ENCODE results near the gene FLAD1.

The FLAD1 gene

DNA sequence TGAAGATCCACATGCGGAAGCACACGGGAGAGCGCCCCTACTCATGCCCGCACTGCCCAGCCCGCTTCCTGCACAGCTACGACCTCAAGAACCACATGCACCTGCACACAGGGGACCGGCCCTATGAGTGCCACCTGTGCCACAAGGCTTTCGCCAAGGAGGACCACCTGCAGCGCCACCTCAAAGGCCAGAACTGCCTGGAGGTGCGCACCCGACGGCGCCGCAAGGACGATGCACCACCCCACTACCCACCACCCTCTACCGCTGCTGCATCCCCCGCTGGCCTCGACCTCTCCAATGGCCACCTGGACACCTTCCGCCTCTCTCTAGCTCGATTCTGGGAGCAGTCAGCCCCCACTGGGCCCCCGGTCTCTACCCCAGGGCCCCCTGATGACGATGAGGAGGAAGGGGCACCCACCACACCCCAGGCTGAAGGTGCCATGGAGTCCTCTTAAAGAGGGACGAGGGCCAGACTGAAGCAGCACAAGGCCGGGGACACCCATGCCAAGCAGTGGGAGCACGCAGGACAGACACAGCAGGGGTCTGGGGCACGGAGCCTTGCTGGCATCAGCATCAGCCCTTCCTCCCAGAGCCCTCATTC is 33.2 kb downstream of the FLAD1 start:
- no peak for DNase-seq (ENCODE audit: low read depth in 2 of 2)

- DNase-seq (ENCODE audit: low read depth in 2 of 2): peak; percentile 83 to 87
Observed at GRCh38 chr1:155017041-155017945, 34.1 kb downstream of the FLAD1 start.

DNA sequence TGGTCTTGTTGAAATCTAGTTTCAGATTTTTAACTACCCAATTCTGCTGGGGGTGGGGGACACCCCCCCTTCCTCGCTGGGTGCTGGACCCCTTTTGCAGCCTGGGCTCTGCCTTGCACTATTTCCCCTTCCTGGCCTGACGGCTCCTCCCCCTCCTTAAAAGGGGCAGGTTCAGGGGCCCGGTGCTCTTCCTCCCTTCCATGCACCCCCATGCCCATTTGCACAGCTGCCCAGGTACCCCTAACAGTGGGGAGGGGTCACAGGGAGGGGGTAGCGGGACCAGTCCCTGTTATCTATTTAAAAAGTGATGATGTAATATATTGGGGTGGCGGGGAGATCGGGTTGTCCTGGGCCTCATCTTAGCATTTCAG is 34.8 kb downstream of the FLAD1 start:
- no peak for DNase-seq (ENCODE audit: low read depth in 2 of 2)

- no peak for DNase-seq (ENCODE audit: low read depth in 2 of 2)
Observed at GRCh38 chr1:155018617-155019348, 35.6 kb downstream of the FLAD1 start.

GRCh38 chr1:155019377-155020245 is 36.5 kb downstream of the FLAD1 start:
- no peak for DNase-seq (ENCODE audit: low read depth in 2 of 2)

- DNase-seq (ENCODE audit: low read depth in 2 of 2): no peak
Observed at GRCh38 chr1:155022136-155022926, 39.2 kb downstream of the FLAD1 start.

- DNase-seq (ENCODE audit: low read depth in 2 of 2): no peak
Observed at GRCh38 chr1:155022927-155023236, 39.7 kb downstream of the FLAD1 start.

GRCh38 chr1:155023627-155024026 is 40.5 kb downstream of the FLAD1 start:
- DNase-seq (ENCODE audit: low read depth in 2 of 2): no peak

- no peak for DNase-seq (ENCODE audit: low read depth in 2 of 2)
Observed at GRCh38 chr1:155024315-155024714, 41.2 kb downstream of the FLAD1 start.

DNA sequence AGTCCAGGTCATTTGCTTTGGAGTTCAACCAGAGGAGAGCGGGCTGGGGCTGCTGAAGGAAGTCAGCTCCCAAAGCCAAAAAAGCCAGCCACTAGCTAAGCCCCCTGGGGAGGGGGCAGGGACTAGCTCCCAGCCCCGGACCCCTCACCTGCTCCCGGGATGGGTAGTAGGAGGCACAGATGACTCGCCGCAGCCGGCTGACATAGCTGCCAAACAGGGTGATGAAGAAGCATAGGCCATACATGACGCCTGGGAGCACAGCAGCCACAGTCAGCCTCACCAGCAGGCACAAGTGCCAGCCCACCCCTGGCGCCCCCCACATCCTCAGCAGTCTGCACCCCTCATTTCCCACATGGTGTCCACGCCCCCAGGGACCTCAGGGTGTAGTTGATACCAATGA is 43.0 kb downstream of the FLAD1 start:
- DNase-seq (ENCODE audit: low read depth in 2 of 2): no peak

- DNase-seq (ENCODE audit: low read depth in 2 of 2): no peak
Observed at GRCh38 chr1:155026588-155026987, 43.4 kb downstream of the FLAD1 start.

- DNase-seq (ENCODE audit: low read depth in 2 of 2): no peak
Observed at GRCh38 chr1:155029513-155030242, 46.5 kb downstream of the FLAD1 start.

DNA sequence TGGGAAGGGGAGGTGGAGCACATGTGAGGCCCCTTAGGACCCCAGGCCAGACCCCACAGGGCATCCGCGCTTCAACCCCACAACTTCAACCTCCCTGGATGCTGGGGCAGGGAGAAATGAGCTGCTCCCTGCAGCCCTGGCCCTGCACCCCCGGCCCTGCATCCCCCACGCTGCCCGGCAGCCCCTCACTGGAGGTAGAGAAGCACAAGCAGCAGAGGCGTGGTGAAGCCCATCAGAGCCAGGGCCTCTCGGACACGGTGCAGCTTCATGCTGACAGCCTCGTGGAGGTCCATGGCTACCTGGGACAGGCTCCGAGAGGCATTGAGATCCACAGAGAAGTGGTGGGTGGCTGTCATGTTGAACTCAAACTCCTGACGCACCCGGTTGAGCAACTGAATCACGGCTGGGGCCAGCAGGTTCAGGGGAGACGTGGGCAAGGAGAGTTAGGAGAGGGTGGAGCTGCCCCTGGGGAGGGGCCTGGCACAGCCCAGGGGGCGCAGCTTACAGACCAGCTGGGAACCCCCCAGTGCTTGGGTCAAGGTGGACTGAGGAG is 47.2 kb downstream of the FLAD1 start:
- DNase-seq (ENCODE audit: low read depth in 2 of 2): no peak

DNA sequence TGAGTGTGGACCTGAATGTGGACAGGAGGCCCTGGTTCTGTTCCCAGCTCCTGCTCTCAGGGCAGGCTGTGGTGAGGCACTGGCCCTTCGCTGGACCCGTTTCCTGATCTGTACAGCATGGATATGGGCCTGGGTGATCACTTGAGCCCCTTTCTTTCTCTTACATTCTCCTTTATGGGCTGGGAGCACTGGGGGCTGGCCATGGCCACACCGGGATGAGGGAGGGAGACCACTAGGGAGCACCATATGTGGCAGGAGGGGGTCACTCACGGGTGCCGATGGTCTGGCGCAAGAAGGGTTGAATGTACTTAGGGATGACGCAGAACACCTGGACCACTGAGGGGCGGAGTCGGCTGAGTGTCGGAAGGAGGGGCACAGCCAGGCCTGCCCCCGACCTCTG is 47.8 kb downstream of the FLAD1 start:
- no peak for DNase-seq (ENCODE audit: low read depth in 2 of 2)

GRCh38 chr1:155032886-155033285 is 49.7 kb downstream of the FLAD1 start:
- DNase-seq (ENCODE audit: low read depth in 2 of 2): no peak

GRCh38 chr1:155033524-155033923 is 50.4 kb downstream of the FLAD1 start, which contains the start of the genes DCST1 and DCST2:
Gene DCST1, plus strand, starts transcription at chr1:155033824. Its CDS starts 213 bp downstream, at chr1:155034037.
Gene DCST2, minus strand, starts transcription at chr1:155033781. Its CDS starts 80 bp downstream, at chr1:155033701.
- DNase-seq (ENCODE audit: low read depth in 2 of 2): no peak

DNA sequence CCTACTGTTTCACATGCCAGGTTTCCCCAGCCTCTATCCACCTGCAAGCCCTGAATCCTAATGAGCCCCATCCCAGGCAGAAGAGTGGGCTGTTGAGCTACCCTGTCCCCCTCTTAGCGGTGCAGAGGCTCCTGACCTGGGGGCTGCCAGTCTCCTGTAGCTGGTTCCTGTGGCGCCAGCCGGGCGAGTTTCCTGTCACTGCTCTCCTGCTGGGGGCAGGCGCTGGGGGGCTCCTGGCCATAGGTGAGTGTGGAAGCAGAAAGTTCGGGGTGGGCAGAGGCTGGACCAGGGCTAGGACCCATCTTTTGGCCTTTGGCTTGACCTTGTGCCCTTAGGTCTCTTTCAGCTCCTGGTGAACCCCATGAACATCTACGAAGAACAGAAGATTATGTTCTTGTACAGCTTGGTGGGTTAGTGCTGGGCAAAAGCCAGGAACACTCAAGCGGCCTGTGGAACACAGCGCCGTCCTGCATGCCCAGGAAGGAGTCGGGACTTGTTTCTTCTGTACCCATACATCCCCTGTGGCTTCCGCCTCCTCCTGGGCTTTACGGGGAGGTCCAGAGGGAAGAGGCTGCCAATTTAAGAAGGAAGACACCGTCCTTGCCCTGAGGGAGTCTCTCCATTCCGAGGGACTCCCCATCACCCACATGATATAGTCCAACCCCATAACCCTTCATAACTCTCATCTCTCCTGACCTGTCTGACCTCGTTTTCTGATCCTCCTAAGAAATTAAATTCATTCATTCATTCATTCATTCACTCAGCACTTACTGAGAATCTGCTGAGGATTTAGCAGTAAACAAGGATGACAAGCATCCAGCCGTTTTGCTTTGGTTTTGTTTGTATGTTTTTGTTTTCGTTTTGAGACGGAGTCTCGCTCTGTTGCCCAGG is 51.4 kb downstream of the FLAD1 start:
- DNase-seq (ENCODE audit: low read depth in 2 of 2): no peak

GRCh38 chr1:155035936-155036335 is 52.8 kb downstream of the FLAD1 start:
- no peak for DNase-seq (ENCODE audit: low read depth in 2 of 2)

DNA sequence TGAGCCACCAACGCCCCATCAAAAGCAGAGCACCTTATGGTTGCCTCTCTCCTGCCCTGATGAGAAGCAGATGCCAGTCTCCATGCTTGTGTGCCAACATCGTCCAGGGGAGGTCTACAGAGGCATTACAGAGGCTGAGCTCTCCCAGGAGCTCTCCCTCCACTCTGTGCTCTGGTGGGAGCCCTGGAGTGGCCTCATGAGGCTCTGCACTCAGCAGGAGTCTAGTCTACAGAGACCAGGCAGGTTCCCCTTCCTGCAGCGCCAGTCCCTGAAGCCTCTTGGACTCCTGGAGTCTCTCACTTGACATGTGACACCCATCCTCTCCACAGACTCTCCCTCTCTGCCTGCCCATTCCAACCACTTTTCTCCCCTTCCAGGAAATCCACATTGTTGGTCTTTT is 53.9 kb downstream of the FLAD1 start:
- no peak for DNase-seq (ENCODE audit: low read depth in 2 of 2)
